ENCODE results near the gene PHLDB3.

The PHLDB3 gene

GRCh38 chr19:43546581-43546980, 42.0 kb upstream of the PHLDB3 start:
- no peak for DNase-seq (ENCODE audit: low read depth)
- TF ChIP-seq CTCF (IDR thresholded peaks at IDR 0.05; ENCODE audit: control insufficient read depth, extremely low read depth, insufficient read depth), result no peak
- H3K4me3 ChIP-seq (ENCODE audit: low read depth, low read length), result no peak overlapping the region

GRCh38 chr19:43545981-43546380, 41.4 kb upstream of the PHLDB3 start:
- no peak for DNase-seq (ENCODE audit: low read depth)
- no peak for TF ChIP-seq CTCF (IDR thresholded peaks at IDR 0.05; ENCODE audit: control insufficient read depth, extremely low read depth, insufficient read depth)

GRCh38 chr19:43545276-43545675, 40.7 kb upstream of the PHLDB3 start:
- DNase-seq (ENCODE audit: low read depth), result no peak
- H3K4me3 ChIP-seq (ENCODE audit: low read depth, low read length), result no peak overlapping the region

More at GRCh38 chr19:43545981-43546380, 41.4 kb upstream of the PHLDB3 start:
- no peak overlapping the region for H3K4me3 ChIP-seq (ENCODE audit: low read depth, low read length)

GRCh38 chr19:43544077-43544476, 39.5 kb upstream of the PHLDB3 start:
- TF ChIP-seq CTCF (IDR thresholded peaks at IDR 0.05; ENCODE audit: control insufficient read depth, extremely low read depth, insufficient read depth), result no peak
- H3K4me3 ChIP-seq (ENCODE audit: low read depth, low read length), result no peak overlapping the region
- DNase-seq (ENCODE audit: low read depth), result no peak

More at GRCh38 chr19:43545276-43545675, 40.7 kb upstream of the PHLDB3 start:
- TF ChIP-seq CTCF (IDR thresholded peaks at IDR 0.05; ENCODE audit: control insufficient read depth, extremely low read depth, insufficient read depth), result no peak

DNA sequence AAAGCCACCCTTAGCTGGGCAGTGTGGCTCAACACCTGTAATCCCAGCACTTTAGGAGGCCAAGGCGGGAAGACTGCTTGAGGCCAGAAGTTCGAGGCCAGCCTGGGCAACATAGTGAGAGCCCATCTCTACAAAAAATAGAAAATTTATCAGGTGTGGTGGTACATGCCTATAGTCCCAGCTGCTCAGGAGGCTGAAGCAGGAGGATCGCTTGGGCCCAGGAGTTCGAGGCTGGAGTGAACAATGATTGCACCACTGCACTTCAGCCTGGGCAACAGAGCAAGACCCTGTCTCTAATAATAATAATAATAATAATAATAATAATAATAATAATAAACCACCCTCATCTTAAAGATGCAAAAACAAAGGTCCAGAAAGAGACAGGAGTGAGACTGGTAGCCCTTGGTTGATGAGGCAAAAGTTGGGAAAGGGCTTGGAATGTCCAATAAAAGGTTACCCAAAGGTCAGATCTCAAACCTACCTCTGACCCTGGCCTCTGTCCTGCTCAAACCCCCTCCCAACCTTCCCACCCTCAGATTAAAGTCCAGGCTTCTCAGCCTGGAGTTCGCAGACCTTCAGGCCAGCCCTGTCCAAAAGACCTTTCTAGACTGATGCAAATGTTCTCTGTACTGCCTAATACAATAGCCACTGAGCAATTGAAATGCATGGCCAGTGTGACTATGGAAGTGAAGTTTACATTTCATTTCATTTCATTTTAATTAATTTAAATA, 37.5 kb upstream of the PHLDB3 start:
- TF ChIP-seq CTCF (IDR thresholded peaks at IDR 0.05; ENCODE audit: control insufficient read depth, extremely low read depth, insufficient read depth), result no peak
- DNase-seq (ENCODE audit: low read depth), result no peak
- H3K4me3 ChIP-seq (ENCODE audit: low read depth, low read length), result no peak overlapping the region

GRCh38 chr19:43540381-43540780, 35.8 kb upstream of the PHLDB3 start:
- TF ChIP-seq CTCF (IDR thresholded peaks at IDR 0.05; ENCODE audit: control insufficient read depth, extremely low read depth, insufficient read depth), result no peak
- no peak overlapping the region for H3K4me3 ChIP-seq (ENCODE audit: low read depth, low read length)
- no peak for DNase-seq (ENCODE audit: low read depth)

DNA sequence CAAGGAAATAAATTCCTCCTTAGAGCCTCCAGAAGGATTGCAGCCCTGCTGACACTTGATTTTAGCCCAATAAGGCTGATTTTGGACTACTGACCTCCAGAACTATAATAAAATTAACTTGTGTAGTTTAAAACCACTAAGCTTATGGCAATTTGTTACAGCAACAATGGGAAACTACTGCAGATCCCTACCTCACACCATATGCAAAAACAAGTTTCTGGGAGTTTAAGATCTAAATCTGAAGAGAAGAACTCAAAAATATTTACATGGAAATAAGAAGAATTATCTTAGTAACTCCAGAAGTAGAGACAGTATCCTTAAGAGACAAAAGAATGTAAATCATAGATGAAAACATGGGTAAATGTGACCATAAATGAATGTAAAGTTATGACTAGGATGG, 34.4 kb upstream of the PHLDB3 start:
- TF ChIP-seq CTCF (IDR thresholded peaks at IDR 0.05; ENCODE audit: control insufficient read depth, extremely low read depth, insufficient read depth), result no peak
- H3K4me3 ChIP-seq (ENCODE audit: low read depth, low read length), result no peak overlapping the region
- DNase-seq (ENCODE audit: low read depth), result no peak
